Testis (tissue), 3 donors: ENCODE data around the gene EDA. TPM values are rescaled to one million over a fixed set of nuclear protein-coding genes. Genes with fewer than 3 reads are reported as not detected.

Experiments
- DNase-seq: peaks from one replicate; pipeline ENCODE4 v3.0.0-alpha.2; 2019
- H3K27ac ChIP-seq, 2 donors: fragments of 200-600 bp; sonication (generic); one replicate each; pipeline ENCODE4 v1.5.1; 2019
- H3K27me3 ChIP-seq: fragments of 200-600 bp; sonication (generic); one replicate; pipeline ENCODE4 v1.5.1; 2019
- H3K36me3 ChIP-seq: fragments of 200-600 bp; sonication (generic); one replicate; pipeline ENCODE4 v1.5.1; 2017; ENCODE audit warnings: low read depth; ENCODE audit errors: missing control alignments
- H3K4me1 ChIP-seq: fragments of 200-600 bp; sonication (generic); one replicate; pipeline ENCODE4 v1.5.1; 2019
- H3K4me3 ChIP-seq, 2 donors: fragments of 200-600 bp; sonication (generic); one replicate each; pipeline ENCODE4 v1.5.1; 2017 to 2019
- H3K9me3 ChIP-seq: fragments of 200-600 bp; sonication (generic); one replicate; pipeline ENCODE4 v1.5.1; 2017
- CTCF ChIP-seq, 3 experiments: fragments of 450-650 bp in 2 of 3; fragments of 200-600 bp in 1 of 3; sonication (generic) in 1 of 3; IDR thresholded peaks; one replicate each; pipeline ENCODE4 v1.5.1; 2016 to 2019; ENCODE audit warnings: antibody characterized with exemption in 3 of 3, mild to moderate bottlenecking in 2 of 3, moderate library complexity in 1 of 3
- POLR2A ChIP-seq: fragments of 450-650 bp; IDR thresholded peaks from one replicate; pipeline ENCODE4 v1.6.1; 2017; ENCODE audit warnings: antibody characterized with exemption, mild to moderate bottlenecking, moderate library complexity
- WGBS, 2 donors: methylation state at CpG; one replicate each; pipeline ENCODE4 v1.1.5; 2018; 5-methylcytosine and 5-hydroxymethylcytosine counted together
- intact Hi-C: fragments of 100-400 bp; cut with DNase I; formaldehyde crosslinking; loops from one replicate; pipeline ENCODE4 v1.15.1; 2023; ENCODE audit warnings: low total_unique reads
- polyA plus RNA-seq: library from polyadenylated mRNA; stranded (reverse); fragments of 350-450 nt; fragmentation: Illumina TruSeq; extraction: RNeasy Lipid Tissue Mini Kit (QIAGEN cat#74804); gene quantifications from one replicate; pipeline ENCODE4 v1.2.3, GENCODE V29; 2014; ENCODE audit warnings: low read depth, low replicate concordance; ENCODE audit not compliant: insufficient read depth
- total RNA-seq, 2 donors: library from RNA; depleted of rRNA; stranded (reverse); fragments of >200 nt; gene quantifications; one replicate each; pipeline ENCODE4 v1.2.3, GENCODE V29; 2016

EDA gene
- total and polyA plus RNA-seq, 3 donors from 2014 or later, result 3.0 to 4.6 (median 4.3) TPM

GRCh38 chrX:70001708-70002341, 385.9 kb downstream of the EDA start:
- WGBS, 2 donors, result 50 to 68% methylated on average over 3 of the region's 3 CpGs
- Histone ChIP-seq H3K4me1 (no peaks in the 10 kb centered on the region), H3K27ac (no peak overlapping the region), H3K36me3 (no peaks in the 10 kb centered on the region), H3K4me3 (no peak overlapping the region), H3K27me3 (no peaks in the 10 kb centered on the region), H3K9me3 (no peaks in the 10 kb centered on the region)
- no peak for DNase-seq
- intact Hi-C loops, result no loop called here
- TF ChIP-seq POLR2A (no peak), CTCF (IDR thresholded peaks at IDR 0.05) (no peak)

GRCh38 chrX:70007946-70008345, 392.0 kb downstream of the EDA start:
- Histone ChIP-seq H3K27ac (no peak overlapping the region), H3K27me3 (no peaks in the 10 kb centered on the region), H3K4me1 (no peaks in the 10 kb centered on the region), H3K36me3 (no peaks in the 10 kb centered on the region), H3K9me3 (no peaks in the 10 kb centered on the region), H3K4me3 (no peak overlapping the region)
- intact Hi-C loops, result no loop called here
- no peak for DNase-seq
- TF ChIP-seq POLR2A, result no peak

GRCh38 chrX:70009049-70009448, 393.1 kb downstream of the EDA start:
- TF ChIP-seq POLR2A (no peak), CTCF (IDR thresholded peaks at IDR 0.05) (no peak)

GRCh38 chrX:70009970-70010369, 394.1 kb downstream of the EDA start:
- intact Hi-C loops, result no loop called here
- H3K27me3 ChIP-seq, result no peaks in the 10 kb centered on the region
- WGBS, 2 donors, result 86 to 90% methylated on average over 2 of the region's 2 CpGs

More at GRCh38 chrX:70009049-70009448, 393.1 kb downstream of the EDA start:
- intact Hi-C loops, result no loop called here
- Histone ChIP-seq H3K36me3 (no peaks in the 10 kb centered on the region), H3K4me3 (no peak overlapping the region), H3K9me3 (no peaks in the 10 kb centered on the region), H3K27me3 (no peaks in the 10 kb centered on the region), H3K27ac (no peak overlapping the region), H3K4me1 (no peaks in the 10 kb centered on the region)
- no peak for DNase-seq

GRCh38 chrX:70012756-70013155, 396.8 kb downstream of the EDA start:
- intact Hi-C loops, result no loop called here
- Histone ChIP-seq H3K4me3 (no peak overlapping the region), H3K36me3 (no peaks in the 10 kb centered on the region), H3K27ac (no peak overlapping the region), H3K27me3 (no peaks in the 10 kb centered on the region), H3K9me3 (no peaks in the 10 kb centered on the region), H3K4me1 (no peaks in the 10 kb centered on the region)
- TF ChIP-seq CTCF (IDR thresholded peaks at IDR 0.05), result no peak
- TF ChIP-seq POLR2A, result no peak
- 83% methylated on average over 4 of the region's 4 CpGs; no CpG with 5 or more reads in 1 of the 2 donors for WGBS, 2 donors
- DNase-seq, result no peak

More at GRCh38 chrX:70009970-70010369, 394.1 kb downstream of the EDA start:
- Histone ChIP-seq H3K36me3 (no peaks in the 10 kb centered on the region), H3K4me3 (no peak overlapping the region), H3K9me3 (no peaks in the 10 kb centered on the region), H3K27ac (no peak overlapping the region), H3K4me1 (no peaks in the 10 kb centered on the region)
- TF ChIP-seq POLR2A, result no peak
- no peak for TF ChIP-seq CTCF (IDR thresholded peaks at IDR 0.05)
- DNase-seq, result no peak
